Neural crest cell (in vitro differentiated cells): Measurements from ENCODE around the gene GALR3. TPM values are rescaled to one million over a fixed set of nuclear protein-coding genes. Genes with fewer than 3 reads are reported as not detected.

ENCODE experiments used
- DNase-seq: peaks from one replicate; pipeline ENCODE4 v3.0.0; 2021; ENCODE audit warnings: low read depth, mixed read lengths, low spot score
- H3K27ac Mint-ChIP-seq: one replicate; pipeline ENCODE4 v1.8.0; 2021; ENCODE audit warnings: mild to moderate bottlenecking, mixed read lengths; ENCODE audit not compliant: unreplicated experiment
- H3K27me3 Mint-ChIP-seq: 2 replicates; pipeline ENCODE4 v1.8.0; 2021; ENCODE audit warnings: low read depth, mild to moderate bottlenecking, mixed read lengths
- H3K36me3 Mint-ChIP-seq: 2 replicates; pipeline ENCODE4 v1.8.0; 2021; ENCODE audit warnings: low read depth, mild to moderate bottlenecking, mixed read lengths
- H3K4me1 Mint-ChIP-seq: 2 replicates; pipeline ENCODE4 v1.8.0; 2021; ENCODE audit warnings: mixed read lengths
- H3K4me3 Mint-ChIP-seq: one replicate; pipeline ENCODE4 v1.8.0; 2021; ENCODE audit warnings: mild to moderate bottlenecking, mixed read lengths
- H3K9me3 Mint-ChIP-seq: 2 replicates; pipeline ENCODE4 v1.8.0; 2021; ENCODE audit warnings: mixed read lengths
- total RNA-seq: library from RNA; stranded (reverse); gene quantifications from 2 replicates; pipeline ENCODE4 v1.2.1, GENCODE V29; 2021
- TF ChIP-seq, protein P1 (sequence below): fragments of 200-600 bp; sonication (generic); conservative IDR thresholded peaks from 2 replicates; pipeline ENCODE4 v1.5.0; 2021; ENCODE audit warnings: antibody characterized with exemption, mild to moderate bottlenecking

GALR3 gene
- total RNA-seq, 1 donor from 2014 or later, result 0.49 TPM

DNA sequence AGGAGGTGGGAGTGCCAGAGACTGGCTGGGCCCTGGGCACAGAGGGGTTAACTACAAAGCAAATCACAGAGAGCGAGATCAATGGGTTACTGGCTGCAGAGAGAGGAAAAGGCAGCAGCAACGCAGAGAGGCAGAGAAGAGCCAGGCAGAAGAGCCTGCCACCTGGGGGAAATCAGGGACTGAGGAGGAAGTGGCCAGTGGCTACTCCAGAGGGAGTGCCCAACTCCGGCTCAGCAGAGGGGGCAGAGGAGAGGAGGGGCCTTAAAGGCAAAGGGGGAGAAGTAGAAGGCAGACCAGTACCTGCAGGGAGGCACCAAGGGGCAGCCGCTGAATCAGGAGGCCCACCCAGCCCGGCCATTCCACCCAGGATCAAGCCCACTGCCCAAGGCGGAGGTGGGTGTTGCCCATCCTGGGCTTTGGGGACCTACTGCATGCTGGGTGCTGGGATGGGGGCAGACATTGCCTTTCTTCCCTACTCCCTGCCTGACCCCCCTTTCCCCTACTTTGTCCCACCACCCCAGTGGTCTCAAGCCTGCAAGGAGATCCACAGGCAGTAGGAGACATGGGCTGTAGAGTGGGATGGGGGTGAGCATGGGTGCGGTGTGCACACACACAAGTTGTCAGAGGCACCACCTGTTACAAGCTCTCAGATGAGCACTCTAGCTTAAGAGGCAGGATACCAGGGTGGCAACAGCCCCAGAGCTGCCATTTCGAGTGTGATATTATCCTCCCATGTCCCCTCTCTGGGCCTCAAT is 926 bp upstream of the GALR3 start:
- DNase-seq, result no peak
- peaks cover 26% of the 10 kb centered on the region for H3K4me1 Mint-ChIP-seq
- H3K27ac Mint-ChIP-seq, result no peak overlapping the region
- no peaks in the 10 kb centered on the region for H3K9me3 Mint-ChIP-seq
- H3K27me3 Mint-ChIP-seq, result peaks cover 65% of the 10 kb centered on the region
- TF ChIP-seq, protein P1, sequence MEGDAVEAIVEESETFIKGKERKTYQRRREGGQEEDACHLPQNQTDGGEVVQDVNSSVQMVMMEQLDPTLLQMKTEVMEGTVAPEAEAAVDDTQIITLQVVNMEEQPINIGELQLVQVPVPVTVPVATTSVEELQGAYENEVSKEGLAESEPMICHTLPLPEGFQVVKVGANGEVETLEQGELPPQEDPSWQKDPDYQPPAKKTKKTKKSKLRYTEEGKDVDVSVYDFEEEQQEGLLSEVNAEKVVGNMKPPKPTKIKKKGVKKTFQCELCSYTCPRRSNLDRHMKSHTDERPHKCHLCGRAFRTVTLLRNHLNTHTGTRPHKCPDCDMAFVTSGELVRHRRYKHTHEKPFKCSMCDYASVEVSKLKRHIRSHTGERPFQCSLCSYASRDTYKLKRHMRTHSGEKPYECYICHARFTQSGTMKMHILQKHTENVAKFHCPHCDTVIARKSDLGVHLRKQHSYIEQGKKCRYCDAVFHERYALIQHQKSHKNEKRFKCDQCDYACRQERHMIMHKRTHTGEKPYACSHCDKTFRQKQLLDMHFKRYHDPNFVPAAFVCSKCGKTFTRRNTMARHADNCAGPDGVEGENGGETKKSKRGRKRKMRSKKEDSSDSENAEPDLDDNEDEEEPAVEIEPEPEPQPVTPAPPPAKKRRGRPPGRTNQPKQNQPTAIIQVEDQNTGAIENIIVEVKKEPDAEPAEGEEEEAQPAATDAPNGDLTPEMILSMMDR, result no peak
- H3K4me3 Mint-ChIP-seq, result peak overlapping the region; percentile 54
- H3K36me3 Mint-ChIP-seq, result no peaks in the 10 kb centered on the region

DNA sequence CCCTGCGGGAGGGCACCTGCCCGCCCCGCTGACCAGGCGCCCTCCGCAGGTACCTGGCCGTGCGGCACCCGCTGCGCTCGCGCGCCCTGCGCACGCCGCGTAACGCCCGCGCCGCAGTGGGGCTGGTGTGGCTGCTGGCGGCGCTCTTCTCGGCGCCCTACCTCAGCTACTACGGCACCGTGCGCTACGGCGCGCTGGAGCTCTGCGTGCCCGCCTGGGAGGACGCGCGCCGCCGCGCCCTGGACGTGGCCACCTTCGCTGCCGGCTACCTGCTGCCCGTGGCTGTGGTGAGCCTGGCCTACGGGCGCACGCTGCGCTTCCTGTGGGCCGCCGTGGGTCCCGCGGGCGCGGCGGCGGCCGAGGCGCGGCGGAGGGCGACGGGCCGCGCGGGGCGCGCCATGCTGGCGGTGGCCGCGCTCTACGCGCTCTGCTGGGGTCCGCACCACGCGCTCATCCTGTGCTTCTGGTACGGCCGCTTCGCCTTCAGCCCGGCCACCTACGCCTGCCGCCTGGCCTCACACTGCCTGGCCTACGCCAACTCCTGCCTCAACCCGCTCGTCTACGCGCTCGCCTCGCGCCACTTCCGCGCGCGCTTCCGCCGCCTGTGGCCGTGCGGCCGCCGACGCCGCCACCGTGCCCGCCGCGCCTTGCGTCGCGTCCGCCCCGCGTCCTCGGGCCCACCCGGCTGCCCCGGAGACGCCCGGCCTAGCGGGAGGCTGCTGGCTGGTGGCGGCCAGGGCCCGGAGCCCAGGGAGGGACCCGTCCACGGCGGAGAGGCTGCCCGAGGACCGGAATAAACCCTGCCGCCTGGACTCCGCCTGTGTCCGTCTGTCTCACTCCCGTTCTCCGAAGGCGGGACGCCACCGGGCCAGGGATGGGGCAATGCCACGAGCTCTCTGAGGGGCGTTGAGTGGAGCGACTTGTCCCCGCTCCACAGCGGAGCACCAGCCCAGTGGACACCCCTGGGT is 1.8 kb downstream of the GALR3 start:
- TF ChIP-seq, protein P1, result no peak
- Mint-ChIP-seq H3K9me3 (no peaks in the 10 kb centered on the region), H3K4me3 (peak overlapping the region; percentile 77), H3K27me3 (peaks cover 55% of the 10 kb centered on the region), H3K4me1 (peaks cover 11% of the 10 kb centered on the region), H3K27ac (no peak overlapping the region), H3K36me3 (peaks cover 9% of the 10 kb centered on the region)
- no peak for DNase-seq

DNA sequence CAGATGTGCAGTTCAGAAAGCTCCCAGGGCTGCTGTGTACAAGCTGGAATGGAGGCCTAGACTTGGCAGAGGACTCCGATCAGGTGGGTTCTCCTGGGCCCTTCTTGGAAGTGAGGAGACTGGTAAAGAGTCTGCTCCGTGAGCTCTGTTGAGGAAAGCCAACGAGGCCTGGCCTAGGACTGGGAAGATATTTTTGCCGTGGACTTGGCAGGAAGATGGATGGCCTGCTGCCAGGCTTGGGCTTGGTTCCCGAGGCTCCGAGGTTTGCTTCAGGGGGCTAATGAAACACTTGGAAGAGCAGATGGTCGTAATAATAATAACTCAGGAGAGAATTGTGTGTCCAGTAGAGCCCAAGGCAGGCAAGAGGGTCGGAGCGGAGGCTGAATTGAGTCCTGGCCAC is 3.9 kb downstream of the GALR3 start:
- DNase-seq, result no peak
- Mint-ChIP-seq H3K9me3 (no peaks in the 10 kb centered on the region), H3K4me3 (peak overlapping the region; percentile 31), H3K36me3 (peaks cover 9% of the 10 kb centered on the region), H3K27me3 (peaks cover 38% of the 10 kb centered on the region), H3K4me1 (peaks cover 7% of the 10 kb centered on the region), H3K27ac (no peak overlapping the region)
- TF ChIP-seq, protein P1, result no peak

DNA sequence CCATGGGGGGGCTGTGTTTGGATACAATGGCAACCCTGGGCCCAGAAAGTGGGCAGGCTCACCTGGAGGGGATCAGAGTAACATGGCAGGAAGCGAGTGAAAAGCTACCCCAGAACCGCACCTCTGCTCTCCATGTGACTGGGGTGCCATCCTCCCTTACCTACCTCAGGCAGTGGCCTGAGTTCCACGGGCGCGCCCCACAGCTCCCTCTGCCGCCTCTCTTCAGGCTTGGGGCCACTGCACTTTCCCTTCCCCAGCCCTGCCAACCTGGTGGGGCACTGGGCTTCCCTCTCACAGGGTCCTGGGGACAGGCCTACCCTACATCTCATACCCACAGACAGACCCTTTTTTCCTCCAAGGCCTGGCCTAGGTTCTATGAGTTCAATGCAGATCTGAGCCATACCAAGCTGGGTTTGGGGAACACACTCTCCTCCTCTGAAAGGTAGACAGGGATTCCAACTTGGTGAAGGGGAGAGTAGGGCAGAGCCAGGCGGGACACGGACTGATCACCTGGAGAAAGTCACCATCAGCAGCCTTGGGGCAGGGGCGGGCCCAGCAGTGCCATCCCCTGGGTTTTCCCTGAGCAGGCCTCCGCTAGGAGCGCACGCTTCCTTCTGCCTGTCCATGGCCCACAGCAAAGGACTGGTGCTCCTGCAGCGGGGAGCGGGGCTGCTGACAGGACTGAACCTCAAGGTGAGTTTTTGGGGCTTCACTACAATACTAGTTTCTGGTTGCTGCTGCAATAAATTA is 7.1 kb downstream of the GALR3 start:
- H3K4me3 Mint-ChIP-seq, result no peak overlapping the region
- peaks cover 14% of the 10 kb centered on the region for H3K27me3 Mint-ChIP-seq
- DNase-seq, result no peak
- no peak overlapping the region for H3K27ac Mint-ChIP-seq
- no peaks in the 10 kb centered on the region for H3K9me3 Mint-ChIP-seq
- no peaks in the 10 kb centered on the region for H3K4me1 Mint-ChIP-seq
- TF ChIP-seq, protein P1, result no peak
- peaks cover 9% of the 10 kb centered on the region for H3K36me3 Mint-ChIP-seq

DNA sequence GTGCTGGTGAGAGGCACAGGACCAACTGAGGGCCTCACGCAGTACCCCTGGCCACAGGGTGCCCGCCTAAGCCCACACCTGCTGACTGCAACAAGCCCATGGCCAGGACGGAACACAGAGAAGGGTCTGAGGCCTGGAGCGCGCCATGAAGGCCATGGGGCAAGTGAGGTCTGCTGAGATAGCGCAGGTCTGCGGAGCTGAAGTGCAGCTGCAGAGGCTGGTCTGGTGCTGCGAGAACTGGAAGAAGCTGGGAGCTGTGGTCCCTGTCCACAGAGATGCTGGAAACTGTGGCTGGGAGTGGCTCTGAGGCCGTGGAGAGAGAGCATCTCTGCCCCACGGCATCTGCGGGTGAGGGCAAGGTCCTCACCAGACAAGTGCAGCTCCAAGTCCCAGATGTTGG is 8.3 kb downstream of the GALR3 start:
- Mint-ChIP-seq H3K4me1 (no peaks in the 10 kb centered on the region), H3K27ac (no peak overlapping the region), H3K36me3 (peaks cover 9% of the 10 kb centered on the region), H3K27me3 (peaks cover 8% of the 10 kb centered on the region), H3K9me3 (no peaks in the 10 kb centered on the region), H3K4me3 (no peak overlapping the region)
- DNase-seq, result no peak
- TF ChIP-seq, protein P1, result no peak
